Measurements from ENCODE around the gene PPM1J. TPM values are rescaled to one million over a fixed set of nuclear protein-coding genes. Genes with fewer than 3 reads are reported as not detected.
"Not testable (repeated sequence)": the region's sequence is repeated elsewhere in the genome, so short reads cannot be mapped to it uniquely, and the experiment has no call there.

Gene PPM1J
- total RNA-seq, 4 donors from 2014 or later = 0.66 to 3.3 (median 1.8) TPM

- TF ChIP-seq EP300 (IDR thresholded peaks at IDR 0.05) = no peak
- no peaks in the 10 kb centered on the region for H3K9me3 ChIP-seq
- no peak for DNase-seq (ENCODE audit: low spot score in 2 of 2)
- H3K36me3 ChIP-seq = no peaks in the 10 kb centered on the region
- no peaks in the 10 kb centered on the region for H3K4me1 ChIP-seq
- H3K4me3 ChIP-seq = no peak overlapping the region
- H3K27me3 ChIP-seq = peaks cover 0 to 9% of the 10 kb centered on the region in 2 donors
- H3K27ac ChIP-seq = no peak overlapping the region
- WGBS, 2 donors = 89 to 90% methylated on average over 1 of the region's 1 CpG
Observed at GRCh38 chr1:112735752-112736151, 20.6 kb upstream of the PPM1J start.

- H3K4me1 ChIP-seq = no peaks in the 10 kb centered on the region
- DNase-seq (ENCODE audit: low spot score in 2 of 2) = no peak
- H3K4me3 ChIP-seq = no peak overlapping the region
- no peak for TF ChIP-seq CTCF (IDR thresholded peaks at IDR 0.05)
- no peak for TF ChIP-seq POLR2A (IDR thresholded peaks at IDR 0.05)
- no peak for TF ChIP-seq EP300 (IDR thresholded peaks at IDR 0.05)
- 88 to 95% methylated on average over 1 of the region's 1 CpG for WGBS, 2 donors
- no peaks in the 10 kb centered on the region for H3K27me3 ChIP-seq
- no peaks in the 10 kb centered on the region for H3K36me3 ChIP-seq
- no peaks in the 10 kb centered on the region for H3K9me3 ChIP-seq
- no peak overlapping the region for H3K27ac ChIP-seq
Observed at GRCh38 chr1:112731451-112731850, 16.3 kb upstream of the PPM1J start.

- no peak for DNase-seq (ENCODE audit: low spot score in 2 of 2)
- H3K4me1 ChIP-seq = no peaks in the 10 kb centered on the region
- H3K4me3 ChIP-seq = no peak overlapping the region
- H3K9me3 ChIP-seq = no peaks in the 10 kb centered on the region
- H3K27me3 ChIP-seq = no peaks in the 10 kb centered on the region
- H3K27ac ChIP-seq = no peak overlapping the region
- TF ChIP-seq CTCF (IDR thresholded peaks at IDR 0.05) = no peak
- TF ChIP-seq EP300 (IDR thresholded peaks at IDR 0.05) = no peak
- TF ChIP-seq POLR2A (IDR thresholded peaks at IDR 0.05) = no peak
- 57 to 75% methylated on average over 1 of the region's 1 CpG for WGBS, 2 donors
- no peaks in the 10 kb centered on the region for H3K36me3 ChIP-seq
Observed at GRCh38 chr1:112729909-112730308, 14.8 kb upstream of the PPM1J start.

- DNase-seq (ENCODE audit: low spot score in 2 of 2); H3K4me1 ChIP-seq; H3K27ac ChIP-seq; H3K27me3 ChIP-seq; H3K9me3 ChIP-seq; H3K36me3 ChIP-seq; H3K4me3 ChIP-seq: not testable (repeated sequence)
- WGBS, 2 donors = 57 to 61% methylated on average over 3 of the region's 3 CpGs
Observed at GRCh38 chr1:112729011-112729410, 13.9 kb upstream of the PPM1J start.

- H3K36me3 ChIP-seq; DNase-seq (ENCODE audit: low spot score in 2 of 2); H3K27ac ChIP-seq; H3K4me3 ChIP-seq; H3K9me3 ChIP-seq; H3K4me1 ChIP-seq; H3K27me3 ChIP-seq: not testable (repeated sequence)
- WGBS, 2 donors = 94% methylated on average over 22 to 29 of the region's 33 CpGs
Observed at GRCh38 chr1:112728306-112728971, 13.3 kb upstream of the PPM1J start.

- no peaks in the 10 kb centered on the region for H3K9me3 ChIP-seq
- peaks cover 0 to 7% (median 6%) of the 10 kb centered on the region in 4 donors for H3K4me1 ChIP-seq
- H3K4me3 ChIP-seq = no peak overlapping the region
- DNase-seq (ENCODE audit: low spot score in 2 of 2) = no peak
- no peaks in the 10 kb centered on the region for H3K27me3 ChIP-seq
- WGBS, 2 donors = 56 to 60% methylated on average over 2 of the region's 2 CpGs
- no peak overlapping the region for H3K27ac ChIP-seq
- no peaks in the 10 kb centered on the region for H3K36me3 ChIP-seq
- TF ChIP-seq POLR2A (IDR thresholded peaks at IDR 0.05) (no peak), EP300 (IDR thresholded peaks at IDR 0.05) (no peak), CTCF (IDR thresholded peaks at IDR 0.05) (no peak)
Observed at GRCh38 chr1:112727716-112728115, 12.6 kb upstream of the PPM1J start.

GRCh38 chr1:112724240-112724639 lies 9.1 kb upstream of the PPM1J start:
- 94 to 98% methylated on average over 3 to 4 of the region's 4 CpGs for WGBS, 2 donors

More at GRCh38 chr1:112724240-112724639, 9.1 kb upstream of the PPM1J start:
- not testable (repeated sequence) for H3K9me3 ChIP-seq; DNase-seq (ENCODE audit: low spot score in 2 of 2); H3K4me3 ChIP-seq; H3K36me3 ChIP-seq; H3K27me3 ChIP-seq; H3K27ac ChIP-seq
- H3K4me1 ChIP-seq = peaks cover 0 to 16% (median 14%) of the 10 kb centered on the region in 4 donors
